HG03196 (cell line): ENCODE results near the gene WDR43.
A peak's percentile ranks its signal among the peaks of the same experiment; 100 is the strongest.

Experiments used
- ATAC-seq: cut with Tn5 transposase; IDR thresholded peaks from one replicate; pipeline ENCODE4 v1.9.1; 2021; ENCODE audit not compliant: unreplicated experiment

The WDR43 gene

GRCh38 chr2:28894470-28895188 lies at the start of gene WDR43:
Gene WDR43 (plus strand): TSS chr2:28894667. CDS start chr2:28894699, 32 bp downstream.
- peak; percentile 88 for ATAC-seq

- no peak for ATAC-seq
These were observed 39.3 kb upstream of the WDR43 start for GRCh38 chr2:28855193-28855592.

DNA sequence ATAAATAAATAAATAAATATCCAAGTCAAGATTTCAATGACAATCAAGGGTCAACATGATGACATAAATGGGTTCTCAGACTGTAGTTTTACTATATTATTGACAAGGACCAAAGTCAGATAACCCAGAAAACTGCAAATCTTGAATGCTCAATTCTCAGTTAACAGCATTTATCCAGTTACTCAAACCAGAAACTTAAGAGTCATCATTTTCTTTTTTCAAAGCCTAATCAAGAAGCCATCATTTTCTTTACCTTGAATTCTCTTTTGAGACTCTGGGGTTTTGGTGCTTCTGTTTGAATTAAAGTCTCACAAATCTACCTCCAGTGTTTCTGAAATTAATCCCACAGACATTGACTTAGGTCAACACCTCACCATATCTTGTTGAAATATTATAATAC lies 38.5 kb upstream of the WDR43 start:
- no peak for ATAC-seq

GRCh38 chr2:28868611-28869010 lies 25.9 kb upstream of the WDR43 start:
- ATAC-seq, result no peak

- peak; percentile 32 for ATAC-seq
These were observed 24.8 kb upstream of the WDR43 start for GRCh38 chr2:28869494-28870145.

DNA sequence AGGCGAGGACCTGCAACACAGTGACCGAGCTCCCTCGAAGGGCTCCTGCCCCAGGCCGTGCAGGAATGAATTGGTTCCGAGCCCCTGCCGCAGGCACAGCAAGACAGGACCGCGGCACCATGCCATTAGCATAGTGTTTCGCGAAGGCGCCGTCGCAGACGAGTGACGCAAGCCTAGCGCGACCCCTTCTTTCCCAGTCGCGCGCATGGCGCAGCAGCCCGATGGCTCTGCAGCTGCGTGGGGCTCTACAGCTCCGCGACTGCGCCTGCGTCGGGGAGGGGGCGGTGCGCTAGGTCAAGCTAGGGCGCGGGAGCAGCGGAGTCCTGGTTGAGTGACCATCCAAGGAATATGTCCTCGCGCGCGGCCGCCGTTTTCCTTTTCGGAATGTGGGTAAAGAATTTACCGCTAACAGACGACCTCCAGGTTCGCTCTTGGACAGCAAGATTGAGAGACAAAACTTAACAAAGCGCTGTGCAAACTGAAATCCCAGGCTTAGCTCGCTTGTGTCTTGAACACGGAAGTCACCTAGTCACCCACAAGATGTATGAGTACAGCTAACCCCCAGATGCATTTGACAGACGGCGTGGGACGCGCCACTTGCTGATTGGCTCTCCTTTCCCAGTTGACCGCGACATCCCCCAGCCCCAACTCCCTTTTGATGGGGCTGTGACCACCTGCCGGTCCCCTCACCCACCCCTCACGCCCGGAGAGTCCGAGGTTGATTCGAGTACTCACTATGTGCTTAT lies 24.1 kb upstream of the WDR43 start, which contains the start of gene TRMT61B:
TRMT61B (minus strand) TSS at position 164 of the 746 bp plus-strand sequence; CDS start at position 132, 32 bp downstream.
- peak; percentile 93 for ATAC-seq

DNA sequence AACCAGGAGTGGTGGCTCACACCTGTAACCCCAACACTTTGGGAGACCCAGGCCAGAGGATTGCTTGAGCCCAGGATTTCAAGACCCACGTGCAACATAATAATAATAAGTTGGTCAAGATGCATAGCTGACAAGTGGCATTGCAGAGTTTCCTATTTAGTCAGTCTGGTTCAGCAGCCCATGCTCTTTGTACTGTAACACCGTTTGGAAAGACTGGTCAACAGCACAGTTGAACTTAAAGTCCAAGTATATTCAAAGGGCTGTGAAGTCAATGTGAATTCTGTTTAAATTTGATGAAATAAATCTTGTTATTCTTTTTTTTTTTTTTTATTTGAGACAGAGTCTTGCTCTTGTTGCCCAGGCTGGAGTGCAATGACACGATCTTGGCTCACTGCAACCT lies 22.8 kb upstream of the WDR43 start:
- ATAC-seq, result no peak

GRCh38 chr2:28880193-28880592 lies 14.3 kb upstream of the WDR43 start:
- no peak for ATAC-seq

- no peak for ATAC-seq
These were observed 979 bp upstream of the WDR43 start for GRCh38 chr2:28893488-28893887.

DNA sequence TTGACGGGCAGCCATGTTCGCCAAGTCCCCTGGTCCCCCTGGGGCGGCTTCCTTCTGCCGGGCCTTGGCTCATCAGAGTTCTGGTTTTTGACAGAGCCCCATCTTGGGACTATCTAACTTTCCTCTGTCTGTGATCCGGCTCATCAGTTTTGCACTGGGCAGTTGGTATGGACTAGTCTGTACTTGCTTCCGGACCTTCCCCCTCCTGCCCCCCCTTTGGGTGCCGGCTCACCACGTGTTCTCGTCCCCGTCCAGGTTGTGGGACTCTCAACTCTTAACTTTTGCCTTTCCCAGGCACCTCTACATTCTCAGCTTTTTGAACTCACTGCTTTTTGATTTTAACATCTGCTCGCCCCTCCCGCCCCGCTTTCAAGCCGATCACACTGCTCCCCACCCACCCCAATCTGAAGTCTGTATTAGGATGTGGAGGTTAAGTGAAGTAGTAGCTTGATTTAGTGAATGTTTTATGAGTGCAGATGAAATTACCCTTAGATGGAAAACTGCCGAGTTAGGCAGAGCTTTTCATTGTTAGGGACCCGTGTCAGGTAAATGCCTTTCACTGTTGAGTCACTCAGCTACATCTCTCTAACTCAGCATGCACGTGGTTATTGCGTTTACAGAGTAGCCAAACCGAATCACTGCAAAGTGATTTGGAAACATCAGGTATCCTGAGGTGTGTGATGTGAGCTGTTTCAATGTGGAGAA lies 874 bp downstream of the WDR43 start:
- ATAC-seq, result peak; percentile 21

DNA sequence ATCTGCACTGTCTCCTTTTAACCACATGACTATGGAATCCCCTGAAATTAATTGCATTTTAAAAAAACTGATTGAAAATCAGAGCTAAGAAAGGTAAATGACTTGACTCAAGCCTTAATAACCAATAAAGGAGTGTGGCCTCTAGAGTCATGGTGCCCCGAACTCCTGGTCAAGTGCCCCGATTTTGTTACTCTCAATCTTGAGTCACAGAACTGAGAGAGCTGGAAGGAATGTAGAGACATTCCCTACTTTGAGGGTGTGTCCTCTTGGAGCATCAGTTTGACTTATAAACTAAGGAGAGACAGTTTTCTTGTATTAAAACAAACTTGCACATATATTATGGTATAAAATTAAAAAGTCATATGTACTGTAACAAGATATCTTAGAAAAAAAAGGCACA lies 2.4 kb downstream of the WDR43 start:
- ATAC-seq, result no peak

DNA sequence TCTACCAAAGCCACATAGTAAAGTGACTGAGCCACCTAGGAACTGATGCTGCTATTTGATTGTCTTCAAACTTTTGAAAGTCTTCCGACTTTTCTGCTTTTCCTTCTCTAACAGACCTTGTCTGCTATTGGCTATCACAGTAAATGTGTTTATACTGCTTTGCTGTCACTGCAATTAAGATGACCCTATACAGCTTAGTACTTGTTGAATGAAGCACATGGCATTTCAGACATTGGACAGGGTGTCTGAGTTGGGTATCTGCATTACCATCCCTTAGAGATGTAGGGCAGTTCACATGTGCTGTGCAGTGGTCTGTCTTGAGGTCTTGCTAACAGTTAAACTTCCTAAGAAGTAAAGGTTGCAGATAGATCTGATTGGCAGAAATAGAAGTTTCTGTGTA lies 3.6 kb downstream of the WDR43 start:
- ATAC-seq, result no peak

- ATAC-seq, result no peak
These were observed 6.7 kb downstream of the WDR43 start for GRCh38 chr2:28901202-28901601.

GRCh38 chr2:28901841-28902240 lies 7.4 kb downstream of the WDR43 start:
- no peak for ATAC-seq

DNA sequence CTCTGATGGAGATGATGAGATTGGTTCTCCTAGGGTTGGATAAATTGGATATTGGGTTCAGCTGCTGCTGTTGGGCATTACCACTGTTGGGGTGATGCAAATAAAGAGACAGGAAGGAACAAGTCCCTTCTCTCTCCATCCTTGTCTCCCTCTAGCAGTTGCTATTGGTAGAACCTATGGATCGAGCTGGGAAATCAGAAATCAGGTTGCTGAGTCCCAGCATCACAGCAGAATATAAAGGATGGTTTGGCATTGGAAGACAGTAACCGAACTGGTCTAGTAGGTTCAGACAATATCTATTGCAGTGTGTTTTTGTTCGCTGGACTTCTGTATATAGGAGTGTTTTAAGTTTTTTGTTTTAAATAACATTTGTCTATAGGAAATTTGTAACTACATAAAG lies 8.1 kb downstream of the WDR43 start:
- no peak for ATAC-seq

- ATAC-seq, result no peak
These were observed 9.8 kb downstream of the WDR43 start for GRCh38 chr2:28904295-28904694.

GRCh38 chr2:28904802-28905457 lies 10.5 kb downstream of the WDR43 start:
- ATAC-seq, result no peak

DNA sequence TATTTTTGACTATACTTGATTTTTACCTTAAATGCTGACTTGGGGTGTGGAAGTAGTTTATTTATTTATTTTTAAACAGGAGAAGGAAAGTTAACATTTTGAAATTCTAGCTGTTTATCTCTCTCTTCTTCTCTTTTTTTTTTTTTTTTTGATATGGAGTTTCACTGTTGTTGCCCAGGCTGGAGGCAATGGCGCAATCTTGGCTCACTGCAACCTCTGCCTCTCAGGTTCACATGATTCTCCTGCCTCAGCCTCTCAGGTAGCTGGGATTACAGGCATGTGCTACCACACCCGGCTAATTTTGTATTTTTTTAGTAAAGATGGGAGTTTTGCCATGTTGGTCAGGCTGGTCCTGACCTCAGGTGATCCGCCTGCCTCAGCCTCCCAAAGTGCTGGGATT lies 11.1 kb downstream of the WDR43 start:
- ATAC-seq, result no peak

GRCh38 chr2:28906376-28906775 lies 11.9 kb downstream of the WDR43 start:
- no peak for ATAC-seq

- no peak for ATAC-seq
These were observed 12.4 kb downstream of the WDR43 start for GRCh38 chr2:28906821-28907220.

GRCh38 chr2:28908172-28908571 lies 13.7 kb downstream of the WDR43 start:
- ATAC-seq, result no peak
